GM21515 (cell line): ENCODE results near the gene ABI2.
"Not testable (repeated sequence)": the region's sequence is repeated elsewhere in the genome, so short reads cannot be mapped to it uniquely, and the experiment has no call there.

ENCODE experiments used
- ATAC-seq: cut with Tn5 transposase; IDR thresholded peaks from one replicate; pipeline ENCODE4 v1.9.1; 2021; ENCODE audit not compliant: unreplicated experiment

Gene ABI2

GRCh38 chr2:203427061-203427460 is 98.9 kb downstream of the ABI2 start:
- ATAC-seq, result no peak

- not testable (repeated sequence) for ATAC-seq
These were observed 101.4 kb downstream of the ABI2 start for GRCh38 chr2:203429643-203430042.

GRCh38 chr2:203431391-203432185 is 103.4 kb downstream of the ABI2 start:
- no peak for ATAC-seq

GRCh38 chr2:203432811-203433210 is 104.6 kb downstream of the ABI2 start:
- no peak for ATAC-seq

- no peak for ATAC-seq
These were observed 108.3 kb downstream of the ABI2 start for GRCh38 chr2:203436496-203436895.

DNA sequence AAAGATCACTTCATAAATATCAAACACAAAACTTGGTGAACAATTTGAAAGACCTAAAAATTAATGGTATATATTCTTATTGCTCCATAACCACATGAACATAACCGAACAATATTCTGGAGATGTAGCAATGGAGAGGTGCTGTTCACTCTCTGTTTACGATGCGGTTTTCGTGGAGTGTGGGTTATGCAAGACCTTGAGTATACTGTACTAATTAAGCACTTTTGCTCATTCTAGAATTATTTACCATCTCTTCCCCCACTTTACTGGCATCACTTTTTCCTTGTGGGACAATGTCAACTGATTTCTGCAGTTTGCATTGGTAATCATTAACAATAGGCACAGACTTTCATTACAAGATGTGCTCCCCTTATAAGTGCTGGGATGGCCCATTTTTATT is 109.3 kb downstream of the ABI2 start:
- no peak for ATAC-seq

DNA sequence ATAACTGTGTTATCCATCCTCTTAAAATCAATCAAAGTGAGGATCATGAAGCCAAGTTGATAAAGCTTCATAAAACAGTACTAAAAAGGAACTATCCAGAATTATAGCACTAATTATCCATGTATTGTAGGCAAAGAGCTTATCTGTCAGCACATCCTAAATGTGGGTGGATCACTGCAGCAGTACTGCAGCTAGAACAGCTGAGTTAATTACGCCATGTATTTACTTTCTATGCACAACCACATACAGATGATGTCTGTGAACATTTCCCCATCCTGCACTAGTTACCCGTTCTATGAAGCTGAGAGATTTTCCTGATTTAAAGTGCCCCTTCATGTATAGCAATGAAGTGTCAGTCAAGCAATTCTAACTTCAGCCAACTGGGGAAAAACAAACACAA is 110.3 kb downstream of the ABI2 start:
- ATAC-seq, result no peak

GRCh38 chr2:203440671-203441070 is 112.5 kb downstream of the ABI2 start:
- no peak for ATAC-seq

DNA sequence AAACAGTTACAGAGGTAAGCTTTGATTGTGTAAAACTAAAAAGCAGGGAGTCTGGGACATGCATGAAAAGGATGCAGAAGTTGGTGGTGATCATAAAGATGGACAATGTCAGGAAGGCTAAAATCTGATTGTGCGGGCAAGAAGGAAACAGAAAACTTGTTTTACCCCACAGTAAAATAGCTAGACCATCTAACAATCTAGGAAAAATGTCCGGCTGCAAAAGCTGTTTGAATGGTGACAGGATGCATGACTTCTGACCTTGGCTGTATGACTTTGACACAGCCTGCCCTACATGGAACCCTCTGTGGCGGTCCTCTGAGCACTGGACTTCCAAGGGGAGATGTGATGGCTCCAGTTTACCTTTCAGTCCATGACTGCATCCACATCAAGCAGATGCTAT is 113.3 kb downstream of the ABI2 start:
- no peak for ATAC-seq

DNA sequence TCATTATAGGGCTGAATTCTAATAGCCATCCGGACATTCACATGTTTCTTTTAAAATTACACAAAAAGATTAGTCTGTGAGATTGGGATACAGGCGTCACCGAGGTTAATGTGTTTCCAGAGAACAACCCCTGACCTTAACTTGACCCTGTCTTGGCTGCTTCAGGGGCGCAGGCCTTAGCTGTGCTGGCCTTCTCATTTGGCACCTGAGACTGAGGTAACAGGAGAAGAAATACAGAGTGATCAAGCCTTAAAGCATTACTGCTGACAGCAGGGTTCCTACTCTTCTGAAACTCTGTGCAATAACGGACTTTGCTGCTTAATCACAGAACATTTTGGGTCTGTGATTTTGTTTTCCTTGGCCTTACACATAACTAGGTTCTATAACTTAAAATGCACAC is 114.3 kb downstream of the ABI2 start:
- ATAC-seq, result no peak

DNA sequence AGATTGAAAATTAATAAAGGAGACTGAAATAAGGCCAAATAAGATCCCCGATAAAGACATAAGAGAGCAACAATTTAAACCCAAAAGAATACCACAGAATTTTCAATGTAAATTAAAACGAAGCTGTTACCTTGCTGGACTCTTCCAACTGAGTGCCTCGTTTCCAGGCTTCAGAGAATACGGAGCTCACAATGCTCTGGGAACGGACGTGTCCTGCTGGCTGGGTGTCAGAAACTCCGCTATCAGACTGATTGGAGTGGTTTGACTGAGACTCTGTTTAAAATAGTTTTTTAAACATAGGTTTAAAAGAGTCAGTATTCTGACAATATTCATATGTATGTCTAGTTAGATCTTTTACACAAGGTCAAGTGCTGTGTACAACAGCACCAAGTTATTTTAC is 116.5 kb downstream of the ABI2 start:
- ATAC-seq, result no peak

DNA sequence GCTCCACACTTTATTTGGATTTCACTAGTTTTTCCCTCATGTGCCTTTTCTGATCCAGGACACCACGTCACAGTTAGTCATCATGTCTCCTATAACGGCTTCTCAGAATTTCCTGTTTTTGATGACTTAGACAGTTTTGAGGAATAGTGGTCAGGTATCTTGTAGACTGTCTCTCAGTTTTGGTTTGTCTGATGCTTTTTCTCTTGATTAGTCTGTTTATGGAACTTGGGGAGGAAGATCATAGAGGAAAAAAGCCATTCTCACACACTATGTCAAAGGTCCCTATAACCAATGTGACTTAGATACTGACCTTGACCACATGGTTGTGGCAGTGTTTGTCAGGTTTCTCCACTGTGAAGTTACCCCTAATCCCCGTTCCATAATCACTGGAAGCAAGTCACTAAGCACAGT is 117.9 kb downstream of the ABI2 start:
- no peak for ATAC-seq

DNA sequence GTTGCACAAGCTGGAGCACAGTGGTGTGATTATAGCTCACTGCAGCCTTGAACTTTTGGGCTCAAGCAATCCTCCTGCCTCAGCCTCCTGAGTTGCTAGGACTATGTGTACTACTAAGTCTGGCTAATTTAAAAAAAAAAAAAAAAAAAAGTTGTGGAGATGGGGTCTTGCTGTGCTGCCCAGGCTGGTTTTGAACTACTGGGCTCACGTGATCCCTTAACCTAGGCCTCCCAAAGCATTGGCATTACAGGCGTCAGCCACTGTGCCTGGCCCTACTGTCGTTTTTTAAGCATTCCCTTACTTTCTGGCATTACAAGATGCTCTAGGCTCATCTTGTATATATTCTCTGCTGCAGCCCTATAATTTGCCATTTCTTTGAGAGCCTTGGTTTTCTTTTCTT is 118.6 kb downstream of the ABI2 start:
- no peak for ATAC-seq

DNA sequence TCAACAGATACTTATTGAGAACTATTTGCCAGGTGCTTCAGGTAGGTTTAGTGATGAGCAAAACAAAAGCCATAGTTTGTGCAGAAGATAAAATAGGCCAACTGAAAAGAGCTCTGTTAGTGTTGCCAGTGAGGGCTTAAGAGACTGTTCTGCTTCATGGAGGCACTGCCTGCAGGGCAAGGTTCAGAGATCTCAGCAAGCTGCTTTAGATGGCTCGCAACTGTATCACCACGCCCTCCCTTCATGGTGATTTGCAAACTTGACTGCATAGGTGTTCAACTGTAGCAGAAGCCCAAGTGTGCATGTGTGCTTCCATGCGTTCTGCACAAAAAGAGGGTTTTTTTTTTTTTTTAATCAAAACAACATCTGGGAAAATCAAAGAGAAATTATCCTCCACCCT is 122.4 kb downstream of the ABI2 start:
- ATAC-seq, result no peak

DNA sequence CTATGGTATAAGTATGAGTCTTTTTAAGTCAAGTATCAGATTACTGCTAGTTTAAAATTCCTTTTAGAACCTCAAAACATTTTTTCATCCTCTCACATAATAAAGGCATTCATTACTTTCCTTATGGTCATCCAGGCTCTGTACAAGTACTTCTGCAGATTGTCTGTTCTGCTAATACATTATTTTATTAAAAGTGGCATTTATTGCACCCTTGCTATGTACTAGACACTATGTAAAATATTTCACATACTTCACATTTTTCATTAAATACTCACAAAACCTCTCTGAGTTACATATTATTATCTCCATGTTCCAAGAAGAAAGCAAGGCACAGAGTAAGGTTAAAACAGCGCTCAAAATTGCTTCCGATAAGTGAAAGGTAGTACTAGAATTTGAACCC is 122.8 kb downstream of the ABI2 start:
- no peak for ATAC-seq

DNA sequence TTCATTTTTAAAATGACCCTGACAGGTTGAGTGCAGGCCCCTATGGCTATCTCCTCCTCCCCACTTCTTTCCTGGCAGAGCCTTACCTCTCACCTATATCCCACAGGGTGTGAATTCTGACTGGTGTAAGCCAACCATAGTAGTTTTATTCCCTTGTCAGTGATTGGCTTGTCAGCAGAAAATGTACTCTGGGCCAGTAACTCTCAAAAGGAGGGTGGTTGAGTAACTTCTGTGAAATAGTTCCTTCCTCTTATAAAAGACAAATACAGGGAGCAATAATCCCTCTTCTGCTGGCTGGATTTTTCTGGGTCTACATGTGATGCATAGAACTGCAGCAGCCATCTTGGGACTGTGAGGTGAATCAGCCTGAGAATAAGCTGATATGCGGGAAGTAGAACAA is 123.5 kb downstream of the ABI2 start:
- ATAC-seq, result no peak

- ATAC-seq, result peak; percentile 83
These were observed 125.8 kb downstream of the ABI2 start for GRCh38 chr2:203453858-203454451.

GRCh38 chr2:203455209-203455608 is 127.0 kb downstream of the ABI2 start:
- ATAC-seq, result no peak

GRCh38 chr2:203461746-203462145 is 133.6 kb downstream of the ABI2 start:
- no peak for ATAC-seq

DNA sequence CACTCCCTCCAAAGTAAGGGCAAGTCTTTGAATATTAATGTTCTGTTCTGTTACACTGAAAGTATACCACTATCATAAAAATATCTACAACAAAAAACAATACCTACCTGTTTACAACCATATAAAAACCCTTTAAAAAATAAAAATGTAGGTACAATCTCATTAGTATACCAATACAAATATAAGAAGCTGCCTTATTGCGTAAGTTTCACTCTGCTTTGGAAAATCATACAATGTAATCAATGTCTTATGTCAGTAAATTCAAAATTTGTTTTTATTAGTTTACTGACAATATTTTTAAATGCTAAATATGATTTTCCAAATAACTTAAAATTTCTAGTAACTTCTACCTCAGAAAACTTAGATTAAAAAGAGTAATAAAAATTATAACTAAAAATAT is 134.1 kb downstream of the ABI2 start:
- no peak for ATAC-seq

GRCh38 chr2:203463266-203463678 is 135.1 kb downstream of the ABI2 start:
- no peak for ATAC-seq

GRCh38 chr2:203469546-203469945 is 141.4 kb downstream of the ABI2 start:
- no peak for ATAC-seq

DNA sequence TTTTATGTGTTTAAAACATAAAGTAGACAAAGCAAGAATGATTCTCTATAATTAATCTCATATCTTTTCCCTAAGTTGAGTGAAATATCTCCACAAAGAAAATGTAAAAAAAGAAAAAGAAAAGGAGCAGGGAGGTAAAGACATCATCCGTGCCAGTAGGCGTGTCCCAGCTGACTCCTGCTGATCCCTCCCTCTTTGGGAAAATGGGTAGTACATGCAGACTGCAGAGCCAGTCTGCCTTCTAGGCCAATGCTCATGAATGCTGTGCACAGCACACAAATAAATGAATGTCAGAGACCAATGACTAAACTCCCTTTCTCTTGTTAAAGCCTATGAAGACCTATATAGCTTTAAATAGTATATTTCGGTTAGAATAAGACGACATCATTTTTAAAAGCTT is 142.2 kb downstream of the ABI2 start:
- no peak for ATAC-seq
